GM12873 (cell line): ENCODE data around the gene MICALL1.

Source experiments
- TF ChIP-seq, protein P1 (sequence below): IDR thresholded peaks from 2 replicates; pipeline ENCODE4 v1.5.1; 2012; ENCODE audit warnings: low read depth, mild to moderate bottlenecking, moderate library complexity, low read length, control low read depth; ENCODE audit not compliant: insufficient read depth; ENCODE audit errors: missing control alignments

MICALL1 gene, protein sequence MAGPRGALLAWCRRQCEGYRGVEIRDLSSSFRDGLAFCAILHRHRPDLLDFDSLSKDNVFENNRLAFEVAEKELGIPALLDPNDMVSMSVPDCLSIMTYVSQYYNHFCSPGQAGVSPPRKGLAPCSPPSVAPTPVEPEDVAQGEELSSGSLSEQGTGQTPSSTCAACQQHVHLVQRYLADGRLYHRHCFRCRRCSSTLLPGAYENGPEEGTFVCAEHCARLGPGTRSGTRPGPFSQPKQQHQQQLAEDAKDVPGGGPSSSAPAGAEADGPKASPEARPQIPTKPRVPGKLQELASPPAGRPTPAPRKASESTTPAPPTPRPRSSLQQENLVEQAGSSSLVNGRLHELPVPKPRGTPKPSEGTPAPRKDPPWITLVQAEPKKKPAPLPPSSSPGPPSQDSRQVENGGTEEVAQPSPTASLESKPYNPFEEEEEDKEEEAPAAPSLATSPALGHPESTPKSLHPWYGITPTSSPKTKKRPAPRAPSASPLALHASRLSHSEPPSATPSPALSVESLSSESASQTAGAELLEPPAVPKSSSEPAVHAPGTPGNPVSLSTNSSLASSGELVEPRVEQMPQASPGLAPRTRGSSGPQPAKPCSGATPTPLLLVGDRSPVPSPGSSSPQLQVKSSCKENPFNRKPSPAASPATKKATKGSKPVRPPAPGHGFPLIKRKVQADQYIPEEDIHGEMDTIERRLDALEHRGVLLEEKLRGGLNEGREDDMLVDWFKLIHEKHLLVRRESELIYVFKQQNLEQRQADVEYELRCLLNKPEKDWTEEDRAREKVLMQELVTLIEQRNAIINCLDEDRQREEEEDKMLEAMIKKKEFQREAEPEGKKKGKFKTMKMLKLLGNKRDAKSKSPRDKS

GRCh38 chr22:37905534-37906363, at the start of gene MICALL1:
Gene MICALL1 (plus strand): TSS chr22:37906297. CDS start chr22:37906423, 126 bp downstream.
- TF ChIP-seq, protein P1, sequence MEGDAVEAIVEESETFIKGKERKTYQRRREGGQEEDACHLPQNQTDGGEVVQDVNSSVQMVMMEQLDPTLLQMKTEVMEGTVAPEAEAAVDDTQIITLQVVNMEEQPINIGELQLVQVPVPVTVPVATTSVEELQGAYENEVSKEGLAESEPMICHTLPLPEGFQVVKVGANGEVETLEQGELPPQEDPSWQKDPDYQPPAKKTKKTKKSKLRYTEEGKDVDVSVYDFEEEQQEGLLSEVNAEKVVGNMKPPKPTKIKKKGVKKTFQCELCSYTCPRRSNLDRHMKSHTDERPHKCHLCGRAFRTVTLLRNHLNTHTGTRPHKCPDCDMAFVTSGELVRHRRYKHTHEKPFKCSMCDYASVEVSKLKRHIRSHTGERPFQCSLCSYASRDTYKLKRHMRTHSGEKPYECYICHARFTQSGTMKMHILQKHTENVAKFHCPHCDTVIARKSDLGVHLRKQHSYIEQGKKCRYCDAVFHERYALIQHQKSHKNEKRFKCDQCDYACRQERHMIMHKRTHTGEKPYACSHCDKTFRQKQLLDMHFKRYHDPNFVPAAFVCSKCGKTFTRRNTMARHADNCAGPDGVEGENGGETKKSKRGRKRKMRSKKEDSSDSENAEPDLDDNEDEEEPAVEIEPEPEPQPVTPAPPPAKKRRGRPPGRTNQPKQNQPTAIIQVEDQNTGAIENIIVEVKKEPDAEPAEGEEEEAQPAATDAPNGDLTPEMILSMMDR = peak; percentile 27

- TF ChIP-seq, protein P1 = no peak
Measured at GRCh38 chr22:37860796-37861421, 45.2 kb upstream of the MICALL1 start.

DNA sequence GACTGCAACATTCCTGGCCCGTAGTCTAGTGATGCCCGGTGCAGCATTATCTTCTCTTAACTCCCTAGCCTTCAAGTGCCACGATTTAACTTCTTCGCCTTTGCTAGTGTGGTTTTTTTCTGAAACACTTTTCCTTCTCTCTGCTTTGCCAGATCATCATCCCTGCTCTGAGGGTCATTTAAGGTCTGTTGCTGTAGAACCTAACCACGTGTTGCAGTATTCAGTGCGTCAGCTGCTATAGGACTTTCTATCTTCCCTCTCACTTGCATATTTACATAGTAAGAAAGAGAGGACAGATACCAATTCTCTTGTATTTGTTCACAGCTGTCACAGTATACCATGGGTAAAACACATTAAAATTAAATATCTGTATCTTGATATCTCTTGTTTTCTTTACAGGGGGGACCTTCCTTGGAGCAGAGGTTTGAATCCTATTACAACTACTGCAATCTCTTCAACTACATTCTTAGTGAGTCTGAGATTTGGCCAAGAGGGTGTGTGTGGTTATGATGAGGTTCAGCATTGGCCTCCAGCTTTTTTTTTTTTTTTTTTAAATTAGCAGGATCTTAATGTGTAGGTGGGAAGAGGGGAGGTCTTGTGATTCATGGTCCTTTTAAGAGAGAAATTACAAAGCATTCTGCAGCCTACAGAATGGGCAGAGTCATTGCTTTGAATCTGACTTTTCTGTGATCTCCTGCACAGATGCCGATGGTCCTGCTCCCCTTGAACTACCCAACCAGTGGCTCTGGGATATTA, 43.3 kb upstream of the MICALL1 start:
- TF ChIP-seq, protein P1 = no peak

GRCh38 chr22:37865510-37865909, 40.6 kb upstream of the MICALL1 start:
- TF ChIP-seq, protein P1 = no peak

DNA sequence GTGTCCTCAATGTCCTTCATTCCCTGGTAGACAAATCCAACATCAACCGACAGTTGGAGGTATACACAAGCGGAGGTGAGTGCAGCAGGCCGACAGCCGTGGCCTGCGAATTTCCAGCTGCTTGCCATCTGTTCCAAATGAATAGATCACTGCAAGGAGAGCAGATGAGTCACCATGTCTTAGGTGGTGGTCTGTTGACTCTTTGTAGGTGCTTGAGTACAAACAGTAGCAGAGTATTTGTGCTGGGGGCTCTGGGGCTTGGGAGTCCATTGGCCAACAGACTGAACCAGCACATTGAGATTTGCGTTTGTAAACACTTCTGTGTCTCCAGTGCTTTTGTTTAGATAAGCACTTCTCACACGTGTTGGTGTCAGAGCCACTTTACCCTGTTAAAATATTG, 35.8 kb upstream of the MICALL1 start:
- TF ChIP-seq, protein P1 = no peak

DNA sequence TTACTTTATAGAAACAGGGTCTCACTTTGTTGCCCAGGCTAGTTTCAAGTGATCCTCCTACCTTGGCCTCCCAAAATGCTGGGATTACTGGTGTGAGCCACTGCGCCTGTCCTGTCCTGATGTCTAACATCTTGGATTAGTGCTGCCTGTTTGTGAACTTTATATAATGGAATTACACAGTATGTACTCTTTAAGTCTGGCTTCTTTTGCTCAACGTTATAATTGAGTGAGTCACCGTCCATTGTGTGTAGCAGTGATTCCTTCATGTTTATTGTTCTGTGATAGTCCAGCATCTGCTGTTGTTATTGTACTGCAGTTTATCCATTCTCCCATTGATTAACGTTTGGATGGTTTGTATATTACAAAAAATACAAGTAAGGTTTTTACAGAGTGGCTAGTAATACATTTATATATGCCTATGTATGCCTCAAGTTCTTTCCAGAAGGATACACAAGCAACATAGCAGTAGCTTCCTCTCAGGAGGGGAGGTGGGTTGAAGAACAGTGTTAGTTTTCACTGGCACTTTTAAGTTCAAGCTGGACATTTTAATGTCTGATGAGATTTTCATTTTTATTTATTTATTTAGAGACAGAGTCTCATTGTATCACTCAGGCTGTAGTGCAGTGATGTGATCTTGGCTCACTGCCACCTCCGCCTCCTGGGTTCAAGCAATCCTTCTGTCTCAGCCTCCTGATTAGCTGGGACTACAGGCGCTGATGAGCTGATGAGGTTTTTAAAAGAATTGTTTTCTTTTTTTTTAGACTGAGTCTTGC, 25.2 kb upstream of the MICALL1 start:
- TF ChIP-seq, protein P1 = no peak
